ENCODE measurements around the gene BMP2K.

The BMP2K gene

DNA sequence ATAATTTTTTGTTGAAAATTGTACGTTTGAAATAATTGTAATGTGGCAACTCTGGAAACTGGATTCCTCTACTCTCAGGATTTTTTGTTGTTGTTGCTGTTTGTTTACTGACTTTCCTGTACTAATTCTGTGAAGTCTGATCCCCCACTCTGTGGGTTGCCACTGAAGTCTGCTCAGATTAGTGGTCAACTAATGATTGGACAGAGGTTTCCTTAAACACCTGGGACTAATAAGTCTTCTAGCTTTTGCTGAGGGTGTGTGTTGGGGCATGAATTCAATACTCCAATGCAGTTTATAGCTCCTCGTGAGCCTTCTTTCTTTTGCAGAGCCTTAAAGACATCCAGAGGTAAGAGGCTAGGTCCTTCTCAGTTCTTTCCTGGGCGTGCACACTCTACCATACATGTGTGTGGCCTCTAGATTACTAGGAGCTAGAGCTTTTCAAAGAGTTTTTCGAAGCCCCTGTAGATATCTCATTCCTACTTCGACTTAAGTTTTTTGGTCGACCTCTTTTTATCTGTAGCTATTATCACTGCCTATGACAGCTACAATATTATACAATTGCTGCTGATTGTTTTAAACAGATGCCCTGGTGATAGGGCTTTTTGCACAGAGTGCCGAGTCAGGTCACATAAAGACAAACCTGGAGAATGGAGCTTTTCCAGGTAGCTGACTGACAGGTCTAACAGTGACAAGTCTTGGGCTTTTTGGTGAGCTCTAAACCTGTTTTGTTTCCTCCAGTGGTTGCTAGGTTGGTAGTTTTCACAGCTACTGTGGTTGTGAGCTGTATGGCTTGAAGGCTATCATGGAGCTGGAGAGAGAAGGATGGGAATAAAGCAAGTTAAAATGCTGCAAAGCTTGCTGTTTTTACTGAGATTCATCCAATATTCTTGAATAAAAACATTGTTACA is 34.0 kb downstream of the BMP2K start:
- no peak for ATAC-seq

DNA sequence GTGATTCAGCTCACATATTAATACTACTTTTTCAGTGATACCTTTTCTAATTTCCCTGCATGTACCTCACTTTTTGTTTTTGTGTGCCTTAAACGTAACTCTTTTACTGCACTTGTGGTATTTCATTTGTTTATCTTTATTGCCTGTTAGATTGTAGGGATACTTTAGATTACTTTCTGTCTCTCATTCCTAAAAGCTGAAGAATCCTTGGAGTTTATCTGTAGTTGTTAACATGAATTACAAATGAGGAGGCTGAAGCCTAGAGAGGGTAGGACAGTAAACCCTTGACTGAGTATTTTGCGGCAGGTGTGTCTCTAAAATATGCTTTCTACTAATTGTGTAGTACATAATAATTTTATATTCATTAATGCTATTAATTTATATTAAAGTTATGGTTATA is 34.9 kb downstream of the BMP2K start:
- TF ChIP-seq RARB (CRISPR knock-in tag; IDR thresholded peaks at IDR 0.05) (no peak), BACH2 (CRISPR knock-in tag; IDR thresholded peaks at IDR 0.05; ENCODE audit: borderline replicate concordance) (no peak), OSR1 (CRISPR knock-in tag; IDR thresholded peaks at IDR 0.05) (no peak), PPARA (CRISPR knock-in tag; IDR thresholded peaks at IDR 0.05; ENCODE audit: borderline replicate concordance) (no peak), ZNF8 (CRISPR knock-in tag; IDR thresholded peaks at IDR 0.05) (no peak), TOX (CRISPR knock-in tag; IDR thresholded peaks at IDR 0.05; ENCODE audit: borderline replicate concordance) (no peak), CSDC2 (CRISPR knock-in tag; IDR thresholded peaks at IDR 0.05) (no peak), ARNTL (CRISPR knock-in tag; IDR thresholded peaks at IDR 0.05; ENCODE audit: borderline replicate concordance, low read depth) (no peak), ZFP3 (CRISPR knock-in tag; IDR thresholded peaks at IDR 0.05) (no peak), TCF4 (CRISPR knock-in tag; IDR thresholded peaks at IDR 0.05; ENCODE audit: borderline replicate concordance) (no peak)
- TF ChIP-seq, protein P1, sequence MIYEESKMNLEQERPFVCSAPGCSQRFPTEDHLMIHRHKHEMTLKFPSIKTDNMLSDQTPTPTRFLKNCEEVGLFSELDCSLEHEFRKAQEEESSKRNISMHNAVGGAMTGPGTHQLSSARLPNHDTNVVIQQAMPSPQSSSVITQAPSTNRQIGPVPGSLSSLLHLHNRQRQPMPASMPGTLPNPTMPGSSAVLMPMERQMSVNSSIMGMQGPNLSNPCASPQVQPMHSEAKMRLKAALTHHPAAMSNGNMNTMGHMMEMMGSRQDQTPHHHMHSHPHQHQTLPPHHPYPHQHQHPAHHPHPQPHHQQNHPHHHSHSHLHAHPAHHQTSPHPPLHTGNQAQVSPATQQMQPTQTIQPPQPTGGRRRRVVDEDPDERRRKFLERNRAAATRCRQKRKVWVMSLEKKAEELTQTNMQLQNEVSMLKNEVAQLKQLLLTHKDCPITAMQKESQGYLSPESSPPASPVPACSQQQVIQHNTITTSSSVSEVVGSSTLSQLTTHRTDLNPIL (CRISPR knock-in tag; IDR thresholded peaks at IDR 0.05; ENCODE audit: low read depth): no peak
- TF ChIP-seq, protein P2, sequence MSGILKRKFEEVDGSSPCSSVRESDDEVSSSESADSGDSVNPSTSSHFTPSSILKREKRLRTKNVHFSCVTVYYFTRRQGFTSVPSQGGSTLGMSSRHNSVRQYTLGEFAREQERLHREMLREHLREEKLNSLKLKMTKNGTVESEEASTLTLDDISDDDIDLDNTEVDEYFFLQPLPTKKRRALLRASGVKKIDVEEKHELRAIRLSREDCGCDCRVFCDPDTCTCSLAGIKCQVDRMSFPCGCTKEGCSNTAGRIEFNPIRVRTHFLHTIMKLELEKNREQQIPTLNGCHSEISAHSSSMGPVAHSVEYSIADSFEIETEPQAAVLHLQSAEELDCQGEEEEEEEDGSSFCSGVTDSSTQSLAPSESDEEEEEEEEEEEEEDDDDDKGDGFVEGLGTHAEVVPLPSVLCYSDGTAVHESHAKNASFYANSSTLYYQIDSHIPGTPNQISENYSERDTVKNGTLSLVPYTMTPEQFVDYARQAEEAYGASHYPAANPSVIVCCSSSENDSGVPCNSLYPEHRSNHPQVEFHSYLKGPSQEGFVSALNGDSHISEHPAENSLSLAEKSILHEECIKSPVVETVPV (CRISPR knock-in tag; IDR thresholded peaks at IDR 0.05): no peak
- TF ChIP-seq, protein P3, sequence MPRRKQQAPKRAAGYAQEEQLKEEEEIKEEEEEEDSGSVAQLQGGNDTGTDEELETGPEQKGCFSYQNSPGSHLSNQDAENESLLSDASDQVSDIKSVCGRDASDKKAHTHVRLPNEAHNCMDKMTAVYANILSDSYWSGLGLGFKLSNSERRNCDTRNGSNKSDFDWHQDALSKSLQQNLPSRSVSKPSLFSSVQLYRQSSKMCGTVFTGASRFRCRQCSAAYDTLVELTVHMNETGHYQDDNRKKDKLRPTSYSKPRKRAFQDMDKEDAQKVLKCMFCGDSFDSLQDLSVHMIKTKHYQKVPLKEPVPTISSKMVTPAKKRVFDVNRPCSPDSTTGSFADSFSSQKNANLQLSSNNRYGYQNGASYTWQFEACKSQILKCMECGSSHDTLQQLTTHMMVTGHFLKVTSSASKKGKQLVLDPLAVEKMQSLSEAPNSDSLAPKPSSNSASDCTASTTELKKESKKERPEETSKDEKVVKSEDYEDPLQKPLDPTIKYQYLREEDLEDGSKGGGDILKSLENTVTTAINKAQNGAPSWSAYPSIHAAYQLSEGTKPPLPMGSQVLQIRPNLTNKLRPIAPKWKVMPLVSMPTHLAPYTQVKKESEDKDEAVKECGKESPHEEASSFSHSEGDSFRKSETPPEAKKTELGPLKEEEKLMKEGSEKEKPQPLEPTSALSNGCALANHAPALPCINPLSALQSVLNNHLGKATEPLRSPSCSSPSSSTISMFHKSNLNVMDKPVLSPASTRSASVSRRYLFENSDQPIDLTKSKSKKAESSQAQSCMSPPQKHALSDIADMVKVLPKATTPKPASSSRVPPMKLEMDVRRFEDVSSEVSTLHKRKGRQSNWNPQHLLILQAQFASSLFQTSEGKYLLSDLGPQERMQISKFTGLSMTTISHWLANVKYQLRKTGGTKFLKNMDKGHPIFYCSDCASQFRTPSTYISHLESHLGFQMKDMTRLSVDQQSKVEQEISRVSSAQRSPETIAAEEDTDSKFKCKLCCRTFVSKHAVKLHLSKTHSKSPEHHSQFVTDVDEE (CRISPR knock-in tag; IDR thresholded peaks at IDR 0.05): no peak
- no peak for ATAC-seq

More for the DNA sequence above, 34.0 kb downstream of the BMP2K start:
- TF ChIP-seq ZNF8 (CRISPR knock-in tag; IDR thresholded peaks at IDR 0.05) (no peak), ISL1 (CRISPR knock-in tag; IDR thresholded peaks at IDR 0.05) (no peak), TCF4 (CRISPR knock-in tag; IDR thresholded peaks at IDR 0.05; ENCODE audit: borderline replicate concordance) (no peak), CSDC2 (CRISPR knock-in tag; IDR thresholded peaks at IDR 0.05) (no peak), RARB (CRISPR knock-in tag; IDR thresholded peaks at IDR 0.05) (no peak), PPARA (CRISPR knock-in tag; IDR thresholded peaks at IDR 0.05; ENCODE audit: borderline replicate concordance) (no peak), OSR1 (CRISPR knock-in tag; IDR thresholded peaks at IDR 0.05) (no peak), ESRRG (CRISPR knock-in tag; IDR thresholded peaks at IDR 0.05) (no peak), ARNTL (CRISPR knock-in tag; IDR thresholded peaks at IDR 0.05; ENCODE audit: borderline replicate concordance, low read depth) (no peak), GLIS3 (CRISPR knock-in tag; IDR thresholded peaks at IDR 0.05) (no peak), ZC3H10 (CRISPR knock-in tag; IDR thresholded peaks at IDR 0.05) (no peak), ZFP3 (CRISPR knock-in tag; IDR thresholded peaks at IDR 0.05) (no peak), SNAI2 (CRISPR knock-in tag; IDR thresholded peaks at IDR 0.05) (no peak), ZNF70 (CRISPR knock-in tag; IDR thresholded peaks at IDR 0.05) (no peak), ZFP30 (CRISPR knock-in tag; IDR thresholded peaks at IDR 0.05) (no peak)
- TF ChIP-seq, protein P2 (CRISPR knock-in tag; IDR thresholded peaks at IDR 0.05): no peak
- TF ChIP-seq, protein P4, sequence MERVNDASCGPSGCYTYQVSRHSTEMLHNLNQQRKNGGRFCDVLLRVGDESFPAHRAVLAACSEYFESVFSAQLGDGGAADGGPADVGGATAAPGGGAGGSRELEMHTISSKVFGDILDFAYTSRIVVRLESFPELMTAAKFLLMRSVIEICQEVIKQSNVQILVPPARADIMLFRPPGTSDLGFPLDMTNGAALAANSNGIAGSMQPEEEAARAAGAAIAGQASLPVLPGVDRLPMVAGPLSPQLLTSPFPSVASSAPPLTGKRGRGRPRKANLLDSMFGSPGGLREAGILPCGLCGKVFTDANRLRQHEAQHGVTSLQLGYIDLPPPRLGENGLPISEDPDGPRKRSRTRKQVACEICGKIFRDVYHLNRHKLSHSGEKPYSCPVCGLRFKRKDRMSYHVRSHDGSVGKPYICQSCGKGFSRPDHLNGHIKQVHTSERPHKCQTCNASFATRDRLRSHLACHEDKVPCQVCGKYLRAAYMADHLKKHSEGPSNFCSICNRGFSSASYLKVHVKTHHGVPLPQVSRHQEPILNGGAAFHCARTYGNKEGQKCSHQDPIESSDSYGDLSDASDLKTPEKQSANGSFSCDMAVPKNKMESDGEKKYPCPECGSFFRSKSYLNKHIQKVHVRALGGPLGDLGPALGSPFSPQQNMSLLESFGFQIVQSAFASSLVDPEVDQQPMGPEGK (CRISPR knock-in tag; IDR thresholded peaks at IDR 0.05; ENCODE audit: borderline replicate concordance): no peak
- TF ChIP-seq, protein P1 (CRISPR knock-in tag; IDR thresholded peaks at IDR 0.05; ENCODE audit: low read depth): no peak

Measured in SK-N-SH treated with all-trans-retinoic acid at 6 μM for 48 hours (cell line).